CD14-positive monocyte (primary cell): ENCODE results near the gene CPNE2. TPM values are rescaled to one million over a fixed set of nuclear protein-coding genes. Genes with fewer than 3 reads are reported as not detected.
A peak's percentile ranks its signal among the peaks of the same experiment; 100 is the strongest.

Source experiments
- DNase-seq, 3 donors: peaks; one replicate each; pipeline ENCODE4 v3.0.0-alpha.2; 2011 to 2022
- H2AFZ ChIP-seq: 2 replicates; pipeline ENCODE4 v1.6.0; 2012; ENCODE audit warnings: mild to moderate bottlenecking, low read depth, low read length, inconsistent platforms; ENCODE audit not compliant: insufficient read depth, poor library complexity, severe bottlenecking
- H3K27ac ChIP-seq, 2 donors: 1 replicate in 1 of 2; 2 replicates in 1 of 2; pipeline ENCODE4 v1.5.1; 2012 to 2013; ENCODE audit warnings: low read length in 2 of 2, control low read depth in 1 of 2, inconsistent platforms in 1 of 2, low read depth in 1 of 2, mild to moderate bottlenecking in 1 of 2
- H3K27me3 ChIP-seq, 2 donors: one replicate each; pipeline versions ENCODE4 v1.6.0 to v1.6.1; 2011 to 2013; ENCODE audit warnings: low read length in 2 of 2; ENCODE audit not compliant: control insufficient read depth in 2 of 2, insufficient read depth in 2 of 2
- H3K36me3 ChIP-seq, 2 donors: replicated peaks in 1 of 2; 1 replicate in 1 of 2; 2 replicates in 1 of 2; pipeline versions ENCODE4 v1.5.1 to v1.6.1; 2012 to 2013; ENCODE audit warnings: low read length in 2 of 2, control low read depth in 1 of 2, inconsistent platforms in 1 of 2, mild to moderate bottlenecking in 1 of 2; ENCODE audit not compliant: insufficient read depth in 2 of 2, control insufficient read depth in 1 of 2
- H3K4me1 ChIP-seq, 2 donors: 1 replicate in 1 of 2; 2 replicates in 1 of 2; pipeline versions ENCODE4 v1.5.1 to v1.6.1; 2012 to 2013; ENCODE audit warnings: low read length in 2 of 2, control low read depth in 1 of 2, inconsistent platforms in 1 of 2, mild to moderate bottlenecking in 1 of 2, moderate library complexity in 1 of 2; ENCODE audit not compliant: insufficient read depth in 2 of 2, control insufficient read depth in 1 of 2
- H3K4me2 ChIP-seq: replicated peaks from 2 replicates; pipeline ENCODE3; 2012; ENCODE audit warnings: low read length, moderate library complexity, mild to moderate bottlenecking; ENCODE audit not compliant: poor library complexity, severe bottlenecking; ENCODE audit errors: extremely low read depth
- H3K4me3 ChIP-seq, 3 experiments: fragments of 200-600 bp in 1 of 3; sonication (generic) in 1 of 3; replicated peaks in 1 of 3; 1 replicate in 2 of 3; 2 replicates in 1 of 3; pipeline ENCODE4 v1.5.1; 2011 to 2013; ENCODE audit warnings: low read length in 3 of 3, mild to moderate bottlenecking in 3 of 3, control low read depth in 2 of 3, low read depth in 2 of 3, inconsistent platforms in 1 of 3, moderate library complexity in 1 of 3
- H3K79me2 ChIP-seq: 2 replicates; pipeline ENCODE4 v1.6.0; 2012; ENCODE audit warnings: mild to moderate bottlenecking, control low read depth, inconsistent platforms, low read length, moderate library complexity; ENCODE audit not compliant: insufficient read depth
- H3K9ac ChIP-seq: 2 replicates; pipeline ENCODE4 v1.6.0; 2017; ENCODE audit warnings: low read length, mild to moderate bottlenecking; ENCODE audit not compliant: insufficient read depth, poor library complexity, severe bottlenecking
- H3K9me3 ChIP-seq, 2 donors: replicated peaks in 1 of 2; 1 replicate in 1 of 2; 2 replicates in 1 of 2; pipeline versions ENCODE4 v1.5.1 to v1.6.1; 2012 to 2013; ENCODE audit warnings: low read length in 2 of 2, control low read depth in 1 of 2; ENCODE audit not compliant: control insufficient read depth in 1 of 2, insufficient read depth in 1 of 2
- H4K20me1 ChIP-seq: 2 replicates; pipeline ENCODE4 v1.6.0; 2012; ENCODE audit warnings: mild to moderate bottlenecking, low read length, control low read depth, moderate library complexity; ENCODE audit not compliant: insufficient read depth
- H3K27ac Mint-ChIP-seq, 7 donors: one replicate each; pipeline ENCODE4 v1.8.0; 2020; ENCODE audit warnings: mild to moderate bottlenecking in 7 of 7, mixed read lengths in 7 of 7, moderate library complexity in 6 of 7, inconsistent platforms in 2 of 7
- H3K27me3 Mint-ChIP-seq, 3 donors: one replicate each; pipeline ENCODE4 v1.8.0; 2021 to 2022; ENCODE audit warnings: low read depth in 3 of 3, mild to moderate bottlenecking in 3 of 3, mixed read lengths in 3 of 3, moderate library complexity in 3 of 3, inconsistent platforms in 1 of 3
- H3K36me3 Mint-ChIP-seq, 2 donors: one replicate each; pipeline ENCODE4 v1.8.0; 2020; ENCODE audit warnings: mixed read lengths in 2 of 2, inconsistent platforms in 1 of 2, mild to moderate bottlenecking in 1 of 2
- H3K4me1 Mint-ChIP-seq: one replicate; pipeline ENCODE4 v1.8.0; 2020; ENCODE audit warnings: mild to moderate bottlenecking, mixed read lengths
- H3K4me3 Mint-ChIP-seq, 2 donors: one replicate each; pipeline ENCODE4 v1.8.0; 2020; ENCODE audit warnings: mild to moderate bottlenecking in 2 of 2, mixed read lengths in 2 of 2, moderate library complexity in 1 of 2
- H3K9me3 Mint-ChIP-seq, 7 donors: one replicate each; pipeline ENCODE4 v1.8.0; 2020 to 2022; ENCODE audit warnings: mixed read lengths in 7 of 7, mild to moderate bottlenecking in 6 of 7, moderate library complexity in 6 of 7, inconsistent platforms in 2 of 7
- CTCF ChIP-seq: fragments of 200-600 bp; IDR thresholded peaks from one replicate; pipeline ENCODE4 v1.8.0; 2022; ENCODE audit warnings: antibody characterized with exemption, mild to moderate bottlenecking
- WGBS: methylation state at CpG from one replicate; pipeline ENCODE4 v1.1.5; 2013; ENCODE audit warnings: missing lambda C conversion rate; ENCODE audit not compliant: insufficient coverage; 5-methylcytosine and 5-hydroxymethylcytosine counted together
- intact Hi-C, 2 donors: fragments of 100-400 bp; cut with micrococcal nuclease; formaldehyde crosslinking; loops; one replicate each; pipeline versions ENCODE4 v1.15.0 to v1.15.1; 2023
- polyA plus RNA-seq, 3 donors: library from polyadenylated mRNA; depleted of rRNA in 1 of 3; unstranded in 2 of 3; stranded (reverse) in 1 of 3; fragments of 300-500 nt in 2 of 3; fragments of >200 nt in 1 of 3; fragmentation: Illumina TruSeq in 2 of 3; gene quantifications; 1 replicate in 2 of 3; 2 replicates in 1 of 3; pipeline ENCODE4 v1.2.3, GENCODE V29; 2012 to 2021

CPNE2 gene
- polyA plus RNA-seq, 3 donors: 18.3 to 68.8 (median 23.9) TPM

- Mint-ChIP-seq H3K4me3 (no peak overlapping the region), H3K27ac (peak overlapping the region in 1 of 7 donors; percentile 59)
These were observed 20.1 kb downstream of the CPNE2 start for GRCh38 chr16:57112403-57113041.

GRCh38 chr16:57113042-57113453 is 20.7 kb downstream of the CPNE2 start:
- no peak for DNase-seq
- H3K36me3 Mint-ChIP-seq: peaks cover 53 to 77% of the 10 kb centered on the region in 2 donors
- Histone ChIP-seq H3K4me1 (no peaks in the 10 kb centered on the region), H2AFZ (no peak overlapping the region), H3K9me3 (no peaks in the 10 kb centered on the region), H3K36me3 (peaks cover 57 to 71% of the 10 kb centered on the region in 2 donors), H3K27me3 (no peaks in the 10 kb centered on the region), H3K27ac (no peak overlapping the region), H3K9ac (no peak overlapping the region), H3K4me2 (no peak overlapping the region), H3K4me3 (no peak overlapping the region), H4K20me1 (peaks cover 19% of the 10 kb centered on the region), H3K79me2 (peaks cover 36% of the 10 kb centered on the region)
- H3K4me1 Mint-ChIP-seq: peaks cover 7% of the 10 kb centered on the region
- H3K27me3 Mint-ChIP-seq: peaks cover 0 to 2% (median 0%) of the 10 kb centered on the region in 3 donors
- no peak overlapping the region for H3K4me3 Mint-ChIP-seq
- no peak for TF ChIP-seq CTCF
- 94% methylated on average over 14 of the region's 14 CpGs for WGBS
- intact Hi-C loops: no loop called here
- H3K9me3 Mint-ChIP-seq: no peaks in the 10 kb centered on the region
- H3K27ac Mint-ChIP-seq: peak overlapping the region in 2 of 7 donors; percentile 59 to 75

More at GRCh38 chr16:57112403-57113041, 20.1 kb downstream of the CPNE2 start:
- Histone ChIP-seq H4K20me1 (peaks cover 22% of the 10 kb centered on the region), H3K36me3 (peaks cover 52 to 66% of the 10 kb centered on the region in 2 donors), H3K4me1 (no peaks in the 10 kb centered on the region), H3K4me3 (no peak overlapping the region), H3K4me2 (no peak overlapping the region), H2AFZ (no peak overlapping the region), H3K9ac (no peak overlapping the region), H3K27ac (peak overlapping the region in 1 of 2 donors; percentile 20), H3K27me3 (no peaks in the 10 kb centered on the region), H3K9me3 (no peaks in the 10 kb centered on the region), H3K79me2 (peaks cover 40% of the 10 kb centered on the region)
- no peak for TF ChIP-seq CTCF
- Mint-ChIP-seq H3K36me3 (peaks cover 48 to 75% of the 10 kb centered on the region in 2 donors), H3K4me1 (peaks cover 7% of the 10 kb centered on the region), H3K9me3 (no peaks in the 10 kb centered on the region), H3K27me3 (peaks cover 0 to 2% (median 0%) of the 10 kb centered on the region in 3 donors)
- WGBS: 48% methylated on average over 3 of the region's 10 CpGs
- DNase-seq: no peak
- intact Hi-C loops: no loop called here
